ENCODE data around the gene HSPA14.

Gene HSPA14

GRCh38 chr10:14820010-14820774, 17.9 kb upstream of the HSPA14 start:
- H3K9me3 ChIP-seq (ENCODE audit: insufficient read depth, low read depth, low read length) = no peaks in the 10 kb centered on the region
- no peaks in the 10 kb centered on the region for H3K36me3 ChIP-seq (ENCODE audit: insufficient read depth, low read depth, low read length)
- H3K9ac ChIP-seq (ENCODE audit: low read depth, low read length) = no peak overlapping the region
- no peak overlapping the region for H3K4me3 ChIP-seq (ENCODE audit: low read length)
- H3K4me1 ChIP-seq (ENCODE audit: insufficient read depth, low read length) = 0 out of 2 replicates have a peak, but pooled peaks cover 3% of the 10 kb centered on the region
- no peaks in the 10 kb centered on the region for H3K27me3 ChIP-seq (ENCODE audit: insufficient read depth, low read length)
- H3K27ac ChIP-seq (ENCODE audit: low read length) = no peak overlapping the region

- Histone ChIP-seq H3K4me1 (ENCODE audit: insufficient read depth, low read length) (0 out of 2 replicates have a peak, but pooled peaks cover 3% of the 10 kb centered on the region), H3K9me3 (ENCODE audit: insufficient read depth, low read depth, low read length) (no peaks in the 10 kb centered on the region), H3K9ac (ENCODE audit: low read depth, low read length) (no peak overlapping the region), H3K4me3 (ENCODE audit: low read length) (no peak overlapping the region), H3K27ac (ENCODE audit: low read length) (no peak overlapping the region), H3K27me3 (ENCODE audit: insufficient read depth, low read length) (no peaks in the 10 kb centered on the region; the same call in 1 of the 2 replicates), H3K36me3 (ENCODE audit: insufficient read depth, low read depth, low read length) (no peaks in the 10 kb centered on the region)
These were observed 17.3 kb upstream of the HSPA14 start for GRCh38 chr10:14820775-14821154.

GRCh38 chr10:14821635-14822375, 16.3 kb upstream of the HSPA14 start:
- no peak overlapping the region for H3K4me3 ChIP-seq (ENCODE audit: low read length)
- H3K27ac ChIP-seq (ENCODE audit: low read length) = no peak overlapping the region
- no peaks in the 10 kb centered on the region for H3K36me3 ChIP-seq (ENCODE audit: insufficient read depth, low read depth, low read length)
- no peaks in the 10 kb centered on the region; the same call in 1 of the 2 replicates for H3K27me3 ChIP-seq (ENCODE audit: insufficient read depth, low read length)
- H3K9me3 ChIP-seq (ENCODE audit: insufficient read depth, low read depth, low read length) = no peaks in the 10 kb centered on the region
- no peak overlapping the region for H3K9ac ChIP-seq (ENCODE audit: low read depth, low read length)
- H3K4me1 ChIP-seq (ENCODE audit: insufficient read depth, low read length) = 0 out of 2 replicates have a peak, but pooled peaks cover 3% of the 10 kb centered on the region

- Histone ChIP-seq H3K9ac (ENCODE audit: low read depth, low read length) (no peak overlapping the region), H3K36me3 (ENCODE audit: insufficient read depth, low read depth, low read length) (no peaks in the 10 kb centered on the region), H3K27me3 (ENCODE audit: insufficient read depth, low read length) (no peaks in the 10 kb centered on the region; the same call in 1 of the 2 replicates), H3K4me1 (ENCODE audit: insufficient read depth, low read length) (0 out of 2 replicates have a peak, but pooled peaks cover 3% of the 10 kb centered on the region), H3K27ac (ENCODE audit: low read length) (no peak overlapping the region), H3K9me3 (ENCODE audit: insufficient read depth, low read depth, low read length) (no peaks in the 10 kb centered on the region), H3K4me3 (ENCODE audit: low read length) (no peak overlapping the region)
These were observed 15.0 kb upstream of the HSPA14 start for GRCh38 chr10:14822879-14823755.

GRCh38 chr10:14823966-14824365, 14.1 kb upstream of the HSPA14 start:
- Histone ChIP-seq H3K27me3 (ENCODE audit: insufficient read depth, low read length) (no peaks in the 10 kb centered on the region; the same call in 1 of the 2 replicates), H3K27ac (ENCODE audit: low read length) (no peak overlapping the region), H3K4me1 (ENCODE audit: insufficient read depth, low read length) (0 out of 2 replicates have a peak, but pooled peaks cover 3% of the 10 kb centered on the region), H3K9me3 (ENCODE audit: insufficient read depth, low read depth, low read length) (no peaks in the 10 kb centered on the region), H3K9ac (ENCODE audit: low read depth, low read length) (no peak overlapping the region), H3K4me3 (ENCODE audit: low read length) (no peak overlapping the region), H3K36me3 (ENCODE audit: insufficient read depth, low read depth, low read length) (no peaks in the 10 kb centered on the region)

GRCh38 chr10:14826076-14826829, 11.9 kb upstream of the HSPA14 start:
- no peaks in the 10 kb centered on the region; the same call in 1 of the 2 replicates for H3K27me3 ChIP-seq (ENCODE audit: insufficient read depth, low read length)
- H3K36me3 ChIP-seq (ENCODE audit: insufficient read depth, low read depth, low read length) = no peaks in the 10 kb centered on the region
- H3K9ac ChIP-seq (ENCODE audit: low read depth, low read length) = no peak overlapping the region
- no peak overlapping the region for H3K4me3 ChIP-seq (ENCODE audit: low read length)
- no peak overlapping the region for H3K27ac ChIP-seq (ENCODE audit: low read length)
- no peaks in the 10 kb centered on the region for H3K9me3 ChIP-seq (ENCODE audit: insufficient read depth, low read depth, low read length)
- 0 out of 2 replicates have a peak, but pooled peaks cover 3% of the 10 kb centered on the region for H3K4me1 ChIP-seq (ENCODE audit: insufficient read depth, low read length)

GRCh38 chr10:14833106-14833505, 5.0 kb upstream of the HSPA14 start:
- H3K27ac ChIP-seq (ENCODE audit: low read length) = no peak overlapping the region
- no peaks in the 10 kb centered on the region for H3K9me3 ChIP-seq (ENCODE audit: insufficient read depth, low read depth, low read length)
- H3K36me3 ChIP-seq (ENCODE audit: insufficient read depth, low read depth, low read length) = no peaks in the 10 kb centered on the region
- no peak overlapping the region for H3K4me3 ChIP-seq (ENCODE audit: low read length)
- no peak overlapping the region for H3K9ac ChIP-seq (ENCODE audit: low read depth, low read length)
- no peaks in the 10 kb centered on the region for H3K27me3 ChIP-seq (ENCODE audit: insufficient read depth, low read length)
- peaks cover 4% of the 10 kb centered on the region; the same call in 1 of the 2 replicates for H3K4me1 ChIP-seq (ENCODE audit: insufficient read depth, low read length)

- no peak overlapping the region for H3K4me3 ChIP-seq (ENCODE audit: low read length)
- H3K36me3 ChIP-seq (ENCODE audit: insufficient read depth, low read depth, low read length) = peaks cover 13% of the 10 kb centered on the region
- H3K27ac ChIP-seq (ENCODE audit: low read length) = no peak overlapping the region
- H3K4me1 ChIP-seq (ENCODE audit: insufficient read depth, low read length) = peaks cover 4% of the 10 kb centered on the region; the same call in 1 of the 2 replicates
- H3K9ac ChIP-seq (ENCODE audit: low read depth, low read length) = no peak overlapping the region
- no peaks in the 10 kb centered on the region for H3K9me3 ChIP-seq (ENCODE audit: insufficient read depth, low read depth, low read length)
- H3K27me3 ChIP-seq (ENCODE audit: insufficient read depth, low read length) = no peaks in the 10 kb centered on the region
These were observed 1.9 kb upstream of the HSPA14 start for GRCh38 chr10:14836208-14836607.

- Histone ChIP-seq H3K4me3 (ENCODE audit: low read length) (peak overlapping the region; percentile 97), H3K9me3 (ENCODE audit: insufficient read depth, low read depth, low read length) (no peaks in the 10 kb centered on the region), H3K27me3 (ENCODE audit: insufficient read depth, low read length) (no peaks in the 10 kb centered on the region), H3K36me3 (ENCODE audit: insufficient read depth, low read depth, low read length) (peaks cover 23% of the 10 kb centered on the region), H3K9ac (ENCODE audit: low read depth, low read length) (peak overlapping the region; percentile 89), H3K4me1 (ENCODE audit: insufficient read depth, low read length) (peaks cover 4% of the 10 kb centered on the region; the same call in 1 of the 2 replicates), H3K27ac (ENCODE audit: low read length) (peak overlapping the region; percentile 88)
These were observed 926 bp upstream of the HSPA14 start for GRCh38 chr10:14837003-14837756.

GRCh38 chr10:14838582-14839304, 637 bp downstream of the HSPA14 start:
- Histone ChIP-seq H3K27me3 (ENCODE audit: insufficient read depth, low read length) (no peaks in the 10 kb centered on the region), H3K36me3 (ENCODE audit: insufficient read depth, low read depth, low read length) (peaks cover 38% of the 10 kb centered on the region), H3K9me3 (ENCODE audit: insufficient read depth, low read depth, low read length) (no peaks in the 10 kb centered on the region), H3K27ac (ENCODE audit: low read length) (peak overlapping the region; percentile 26), H3K4me3 (ENCODE audit: low read length) (peak overlapping the region; percentile 97), H3K4me1 (ENCODE audit: insufficient read depth, low read length) (peaks cover 4% of the 10 kb centered on the region; the same call in 1 of the 2 replicates), H3K9ac (ENCODE audit: low read depth, low read length) (peak overlapping the region; percentile 90)
